Right ventricle myocardium superior (tissue), 1 donor: ENCODE measurements around the gene BCAS1. TPM values are rescaled to one million over a fixed set of nuclear protein-coding genes. Genes with fewer than 3 reads are reported as not detected.

ENCODE experiments used
- ATAC-seq: fragments of 200-7000 bp; cut with Tn5 transposase; one replicate; pipeline ENCODE4 v1.9.1; 2020; ENCODE audit warnings: mild to moderate bottlenecking; ENCODE audit not compliant: poor library complexity
- DNase-seq: peaks from one replicate; pipeline ENCODE4 v3.0.0-alpha.2; 2020
- intact Hi-C: fragments of 100-400 bp; cut with DNase I; formaldehyde crosslinking; loops from one replicate; pipeline ENCODE4 v1.11.2; 2022
- total RNA-seq: library from RNA; stranded (reverse); fragmentation: NEBNext Ultra II Directional; extraction: Animal tissue kit (Norgen Biotek cat#: 25700); gene quantifications from one replicate; pipeline ENCODE4 v1.2.1, GENCODE V29; 2021
- donor health status: DM: no; HTN: yes; CAD: no; lungs with severe emphysema.

BCAS1 gene
- total RNA-seq, 1 donor from 2014 or later = not detected

DNA sequence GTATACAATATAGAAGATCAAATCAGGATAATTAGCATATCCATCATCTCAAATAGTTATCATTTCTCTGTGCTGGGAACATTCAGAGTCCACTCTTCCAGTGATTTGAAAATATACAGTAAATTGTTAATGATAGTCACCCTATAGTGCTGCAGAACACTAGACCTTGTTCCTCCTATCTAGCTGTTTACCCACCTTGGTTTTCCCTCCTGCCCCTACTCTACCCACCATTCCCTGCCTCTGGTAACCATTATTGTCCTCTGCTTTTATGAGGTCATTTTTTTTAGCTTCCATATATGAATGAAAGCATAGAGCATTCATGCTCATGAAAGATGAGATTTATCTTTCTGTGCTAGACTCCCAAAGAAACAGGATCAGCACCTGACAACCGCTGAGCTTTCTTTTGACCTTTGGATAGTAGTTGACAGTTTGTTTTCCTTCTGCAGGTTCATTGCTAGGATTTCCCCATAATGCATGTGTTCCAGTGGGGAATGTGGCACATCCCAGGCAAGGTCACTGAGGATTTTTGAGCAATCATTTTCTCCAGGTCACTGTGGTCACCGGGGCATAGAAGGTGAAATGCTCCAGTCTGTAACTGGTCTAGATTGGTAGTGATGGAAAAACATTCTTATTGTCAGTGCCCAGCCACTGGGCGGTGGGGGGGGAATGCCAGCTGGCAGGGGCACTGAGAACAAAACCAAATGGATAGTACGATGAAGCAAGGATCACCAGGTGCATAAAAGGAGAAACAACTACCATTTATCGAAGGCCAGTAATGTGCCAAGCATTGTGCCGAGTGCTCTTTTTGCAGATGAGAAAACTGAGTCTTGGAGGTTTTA, 33.6 kb upstream of the BCAS1 start:
- no peak for ATAC-seq
- DNase-seq = no peak
- intact Hi-C loops = no loop called here

DNA sequence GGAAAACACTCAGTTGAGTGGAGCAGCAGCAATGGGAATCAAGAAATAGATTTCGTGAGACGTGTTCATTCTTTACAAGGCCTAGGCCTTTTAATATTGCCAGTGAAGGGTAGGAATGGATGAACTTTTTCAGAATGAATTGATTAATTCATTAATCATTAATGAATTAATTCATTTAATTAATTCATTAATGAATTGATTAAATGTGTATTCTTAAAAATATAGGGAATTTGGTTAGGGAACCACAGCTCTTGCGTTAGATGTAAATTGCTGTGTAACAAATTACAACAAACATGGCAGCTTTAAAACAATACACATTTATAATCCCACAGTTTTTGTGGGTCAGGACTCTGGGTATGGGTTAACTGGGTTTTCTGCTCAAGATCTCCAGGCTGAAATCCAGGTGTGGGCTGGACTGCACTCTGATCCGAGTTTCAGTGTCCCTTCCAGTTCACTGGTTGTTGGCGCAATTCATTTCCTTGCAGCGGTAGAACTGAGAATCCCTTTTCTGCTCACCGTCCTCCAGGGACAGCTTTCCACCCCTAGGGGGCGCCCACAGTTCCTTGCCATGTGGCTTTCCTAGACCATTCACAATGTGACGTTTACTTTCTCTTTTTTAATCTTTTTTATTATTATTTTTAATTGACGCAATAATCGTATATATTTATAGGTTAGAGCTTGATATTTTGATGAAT, 32.8 kb upstream of the BCAS1 start:
- ATAC-seq (peak; percentile 48), DNase-seq (peak; percentile 84)
- intact Hi-C loops = no loop called here

GRCh38 chr20:54102543-54102942, 32.1 kb upstream of the BCAS1 start:
- no peak for DNase-seq
- no peak for ATAC-seq
- intact Hi-C loops = no loop called here

DNA sequence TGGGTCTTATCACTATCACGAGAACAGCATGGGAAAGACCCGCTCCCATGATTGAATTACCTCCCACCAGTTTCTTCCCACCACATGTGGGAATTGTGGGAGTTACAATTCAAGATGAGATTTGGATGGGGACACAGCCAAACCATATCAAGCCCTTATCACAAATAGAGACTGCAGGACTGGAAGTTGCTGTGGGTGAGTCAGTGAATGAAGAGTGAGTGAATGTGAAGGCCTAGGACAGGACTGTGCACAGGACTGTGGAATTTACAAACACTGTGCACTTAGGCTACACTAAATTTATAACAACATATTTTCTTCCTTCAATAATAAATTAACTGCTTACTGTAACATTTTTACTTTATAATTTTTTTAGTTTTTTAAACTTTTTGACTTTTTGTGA, 30.2 kb upstream of the BCAS1 start:
- ATAC-seq (no peak), DNase-seq (no peak)
- intact Hi-C loops = no loop called here

- DNase-seq (no peak), ATAC-seq (no peak)
- intact Hi-C loops = loop anchor here (2.0 to 5.0 kb wide), 2 partner anchors 101 to 547 kb away; no protein-coding TSS in a partner anchor
These were observed 29.5 kb upstream of the BCAS1 start for GRCh38 chr20:54099894-54100293.

- no peak for ATAC-seq
- intact Hi-C loops = loop anchor here (2.0 to 5.0 kb wide), 2 partner anchors 103 to 549 kb away; no protein-coding TSS in a partner anchor
- no peak for DNase-seq
These were observed 27.7 kb upstream of the BCAS1 start for GRCh38 chr20:54098047-54098446.

- DNase-seq (no peak), ATAC-seq (no peak)
- intact Hi-C loops = loop anchor here (5.0 kb wide), 1 partner anchor 550 kb away; no protein-coding TSS in a partner anchor
These were observed 26.8 kb upstream of the BCAS1 start for GRCh38 chr20:54097236-54097529.

- no peak for ATAC-seq
- intact Hi-C loops = loop anchor here (5.0 kb wide), 1 partner anchor 551 kb away; no protein-coding TSS in a partner anchor
These were observed 25.4 kb upstream of the BCAS1 start for GRCh38 chr20:54095824-54096223.

GRCh38 chr20:54094268-54094580, 23.8 kb upstream of the BCAS1 start:
- intact Hi-C loops = no loop called here
- DNase-seq (no peak), ATAC-seq (no peak)

More at GRCh38 chr20:54095824-54096223, 25.4 kb upstream of the BCAS1 start:
- DNase-seq = no peak

GRCh38 chr20:54093423-54094267, 23.3 kb upstream of the BCAS1 start:
- intact Hi-C loops = no loop called here
- no peak for DNase-seq
- ATAC-seq = no peak

- no peak for ATAC-seq
- intact Hi-C loops = no loop called here
- DNase-seq = no peak
These were observed 21.6 kb upstream of the BCAS1 start for GRCh38 chr20:54092021-54092420.

GRCh38 chr20:54091120-54091480, 20.7 kb upstream of the BCAS1 start:
- no peak for DNase-seq
- intact Hi-C loops = no loop called here
- ATAC-seq = no peak

DNA sequence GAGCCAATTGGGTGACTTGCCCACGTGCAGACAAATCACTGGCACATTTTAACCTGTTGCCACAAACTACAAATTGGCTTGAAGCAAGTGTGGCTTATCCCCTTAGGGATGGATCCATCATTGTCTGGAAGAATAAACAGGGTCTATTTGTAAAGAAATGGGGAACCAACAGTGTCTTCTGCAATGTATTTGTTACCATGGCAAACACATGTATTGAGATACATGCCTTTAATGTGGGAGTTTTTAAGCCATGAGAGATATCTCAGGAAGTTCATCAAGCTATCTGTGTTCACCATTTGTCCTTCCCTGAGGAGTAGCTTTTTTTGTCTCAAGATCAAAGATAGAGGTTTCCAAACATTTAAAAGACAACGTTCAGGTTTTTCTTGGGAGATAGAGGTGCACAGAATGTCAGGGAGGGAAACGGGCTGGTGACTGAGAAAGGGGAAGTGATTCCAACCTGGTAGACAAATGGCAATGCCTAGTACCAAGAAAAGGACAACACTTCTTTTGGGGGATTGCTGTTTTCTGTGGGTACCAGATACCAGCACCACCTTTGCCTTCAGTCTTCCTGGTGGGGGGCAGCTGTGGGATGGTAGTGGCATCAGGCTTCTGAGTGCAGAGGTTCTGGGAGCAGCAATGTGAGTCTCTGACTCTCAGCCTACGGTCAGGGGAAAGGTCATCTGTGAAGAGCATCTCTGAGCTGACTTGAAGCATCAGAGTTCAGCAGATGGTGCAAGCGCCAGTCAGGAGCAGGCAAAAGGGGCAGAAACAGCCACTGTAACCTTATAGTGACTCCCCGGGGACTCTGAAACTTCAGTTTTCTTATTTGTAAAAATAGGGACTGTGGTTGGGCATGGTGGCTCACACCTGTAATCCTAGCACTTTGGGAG, 20.1 kb upstream of the BCAS1 start:
- intact Hi-C loops = no loop called here
- no peak for ATAC-seq
- DNase-seq = no peak

DNA sequence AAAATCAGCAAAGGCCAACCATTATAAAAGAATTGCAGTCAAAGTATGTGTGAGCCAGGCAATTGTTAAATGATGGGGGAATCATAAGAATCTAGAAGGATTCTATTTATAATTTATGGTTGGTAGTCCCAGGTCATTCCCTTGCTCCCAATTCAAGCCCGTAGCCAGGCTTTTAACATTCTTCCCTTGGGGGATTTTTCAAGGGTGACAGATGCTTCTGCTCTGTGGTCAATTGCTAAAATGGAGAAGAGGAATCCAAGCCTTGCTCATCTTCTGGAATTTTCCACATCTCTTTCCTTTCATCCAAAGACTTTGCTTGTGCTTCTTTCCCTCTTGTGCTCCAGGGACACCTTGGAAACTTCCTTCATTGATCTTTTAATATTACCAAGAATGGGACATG, 18.0 kb upstream of the BCAS1 start:
- no peak for ATAC-seq
- intact Hi-C loops = no loop called here
- DNase-seq = no peak

DNA sequence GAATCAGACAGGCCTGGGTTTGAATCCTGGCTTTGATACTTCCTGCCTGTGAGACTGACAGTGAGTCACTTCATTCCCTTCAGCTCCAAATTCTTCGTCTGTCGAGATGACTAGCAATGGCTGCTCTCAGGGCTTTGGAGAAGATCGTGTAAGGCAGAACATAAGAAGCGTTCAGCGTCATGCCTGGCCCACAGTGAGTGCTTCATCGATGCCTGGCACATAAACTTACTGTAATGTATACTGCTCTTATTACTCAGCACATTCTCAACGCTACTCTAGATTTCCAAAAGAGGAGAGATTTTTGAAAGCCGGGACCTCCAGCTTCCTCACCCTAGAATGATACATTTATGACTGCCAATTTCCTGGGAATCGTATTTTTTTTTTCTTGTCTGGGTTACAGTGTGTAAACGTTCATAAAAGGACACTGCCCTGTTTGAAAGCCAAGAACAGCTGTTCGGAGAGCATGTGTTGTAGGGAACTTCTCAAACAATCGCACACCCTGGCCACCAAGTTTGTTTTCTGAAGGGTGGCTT, 16.2 kb upstream of the BCAS1 start:
- DNase-seq = no peak
- intact Hi-C loops = no loop called here
- no peak for ATAC-seq

DNA sequence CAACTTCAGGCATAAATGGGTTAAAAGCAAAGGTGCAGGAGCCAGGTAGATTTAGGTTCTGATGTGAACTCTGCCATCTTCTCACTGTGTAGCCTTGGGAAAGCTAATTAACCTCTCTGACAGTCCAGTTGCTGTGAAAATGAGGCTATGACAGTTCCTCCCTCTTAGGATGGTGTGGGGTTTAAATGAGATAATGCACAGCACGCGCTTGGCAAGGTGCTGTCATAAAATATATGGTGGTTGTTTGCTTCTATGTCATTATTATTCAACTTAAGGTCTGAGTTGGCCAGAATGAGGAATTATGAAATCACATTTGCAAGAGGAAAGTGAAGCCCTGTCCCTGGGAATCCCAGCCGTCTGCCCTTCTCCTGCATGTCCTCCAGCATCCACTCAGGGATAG, 15.5 kb upstream of the BCAS1 start:
- ATAC-seq = no peak
- intact Hi-C loops = no loop called here
- DNase-seq = no peak

GRCh38 chr20:54085425-54085824, 15.0 kb upstream of the BCAS1 start:
- intact Hi-C loops = no loop called here
- no peak for DNase-seq
- no peak for ATAC-seq

- intact Hi-C loops = no loop called here
- ATAC-seq (no peak), DNase-seq (no peak)
These were observed 14.5 kb upstream of the BCAS1 start for GRCh38 chr20:54084727-54085388.
